HG03064 (cell line): ENCODE measurements around the gene BCKDHA.
A peak's percentile ranks its signal among the peaks of the same experiment; 100 is the strongest.
"Not testable (repeated sequence)": the region's sequence is repeated elsewhere in the genome, so short reads cannot be mapped to it uniquely, and the experiment has no call there.

Source experiments
- ATAC-seq: cut with Tn5 transposase; IDR thresholded peaks from one replicate; pipeline ENCODE4 v1.9.1; 2021; ENCODE audit warnings: low read depth; ENCODE audit not compliant: unreplicated experiment

The BCKDHA gene

DNA sequence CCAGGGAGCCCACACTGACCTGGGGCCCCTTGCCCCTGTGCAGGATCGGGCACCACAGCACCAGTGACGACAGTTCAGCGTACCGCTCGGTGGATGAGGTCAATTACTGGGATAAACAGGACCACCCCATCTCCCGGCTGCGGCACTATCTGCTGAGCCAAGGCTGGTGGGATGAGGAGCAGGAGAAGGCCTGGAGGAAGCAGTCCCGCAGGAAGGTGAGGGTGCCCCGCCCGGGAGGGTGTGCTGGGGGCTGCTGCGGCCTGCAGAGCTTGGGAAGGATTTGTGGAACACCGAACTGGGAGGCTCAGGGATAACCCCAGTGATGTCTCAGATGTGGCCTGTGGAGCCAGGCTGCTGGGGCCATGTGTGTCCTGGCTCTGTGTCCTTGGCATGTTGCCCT is 25.3 kb downstream of the BCKDHA start:
- ATAC-seq = no peak

GRCh38 chr19:41424335-41425173 is 26.9 kb downstream of the BCKDHA start:
- no peak for ATAC-seq

GRCh38 chr19:41425174-41426115 is 27.8 kb downstream of the BCKDHA start:
- ATAC-seq = no peak

DNA sequence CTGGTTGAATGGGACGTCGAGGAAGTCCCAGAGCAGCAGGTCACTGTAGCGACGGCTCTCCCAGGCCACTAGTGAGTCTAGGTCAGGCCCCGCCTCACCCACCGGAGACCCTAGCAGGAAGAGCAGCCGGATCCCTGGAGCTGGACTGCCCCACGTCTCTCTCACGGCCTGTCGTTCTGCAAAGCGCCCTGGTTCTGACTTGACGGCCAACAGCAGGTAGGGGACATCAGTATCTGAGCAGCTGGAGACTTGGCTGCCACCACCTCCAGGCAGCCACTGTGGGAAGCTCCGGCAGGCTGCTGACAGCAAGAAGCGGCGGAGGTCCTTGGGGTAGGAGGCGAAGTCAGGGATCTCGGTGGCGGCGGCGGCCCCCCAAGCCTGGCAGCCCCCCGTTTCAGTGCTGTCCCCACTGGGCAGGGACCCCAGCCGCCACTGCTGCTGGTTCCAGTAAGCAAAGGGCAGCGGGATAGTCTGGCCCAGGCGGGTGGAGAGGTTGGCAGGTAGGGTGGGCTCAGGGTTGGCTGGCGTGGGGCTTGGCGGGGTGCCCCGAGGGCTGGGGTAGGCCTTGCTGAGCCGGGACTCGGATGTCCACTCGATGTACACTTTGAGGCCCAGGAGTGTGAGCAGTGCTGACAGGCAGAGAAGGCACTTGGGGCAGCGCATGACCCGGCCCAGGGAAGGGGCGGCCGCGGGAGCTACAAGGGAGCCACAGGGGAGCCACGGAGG is 28.7 kb downstream of the BCKDHA start:
- ATAC-seq = no peak

DNA sequence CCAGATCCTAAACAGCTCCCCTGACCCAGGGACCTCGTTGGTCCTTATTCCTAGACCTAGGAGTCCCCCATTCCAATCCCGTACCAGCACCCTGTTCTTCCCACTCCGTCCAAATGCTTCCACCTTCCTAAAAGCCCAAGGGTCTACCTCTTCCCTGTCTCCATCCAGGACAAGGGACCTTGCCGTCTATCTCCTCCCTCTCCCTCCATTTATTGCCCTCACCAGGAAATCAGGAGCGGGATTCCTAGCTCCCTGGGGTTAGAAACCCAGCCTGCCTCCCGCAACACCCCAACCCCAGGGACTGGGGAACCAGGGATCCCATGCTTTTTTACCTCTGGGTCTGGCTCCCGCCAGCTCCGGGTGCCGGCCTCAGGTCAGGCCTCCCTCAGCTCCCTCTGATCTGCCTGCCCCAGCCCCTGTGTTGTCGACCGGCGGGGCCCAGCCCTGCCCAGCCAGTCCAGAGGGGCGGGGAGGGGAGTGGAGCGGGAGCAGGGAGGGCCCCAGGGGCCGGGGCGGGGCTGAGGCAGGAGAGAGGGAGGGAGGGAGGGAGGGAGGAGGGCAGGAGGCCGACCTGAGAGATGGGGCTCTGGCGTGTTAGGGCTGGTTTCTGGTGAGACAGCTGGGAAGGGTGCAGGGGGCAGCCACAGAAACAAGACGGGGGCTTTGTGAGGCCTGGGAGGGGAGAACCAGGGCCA is 29.5 kb downstream of the BCKDHA start, which contains the start of gene B3GNT8:
TSS of gene B3GNT8 (minus strand) at position 423 of the 695 bp plus-strand sequence. CDS start 596 bp downstream, outside the sequence.
- no peak for ATAC-seq

- ATAC-seq = no peak
Observed at GRCh38 chr19:41427647-41428480, 30.2 kb downstream of the BCKDHA start.

DNA sequence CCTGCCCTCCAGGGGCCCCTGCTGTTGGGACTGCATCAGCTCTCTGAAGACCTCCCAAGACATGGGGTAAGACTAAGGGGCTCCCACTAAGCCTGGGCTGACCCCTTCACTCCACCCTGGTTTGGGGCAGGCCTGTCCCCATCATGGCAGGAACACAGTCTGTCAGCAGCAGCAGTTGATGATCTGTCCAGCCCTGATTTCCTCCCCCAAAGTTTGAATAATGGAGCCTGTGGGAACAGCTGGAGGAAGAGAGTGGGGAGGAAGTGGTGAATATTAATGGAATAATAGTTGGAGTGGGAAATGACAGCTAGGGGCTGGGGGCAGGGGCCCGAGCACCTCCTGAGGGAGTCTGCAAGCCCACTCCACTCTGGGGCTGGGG is 30.9 kb downstream of the BCKDHA start:
- no peak for ATAC-seq

GRCh38 chr19:41430922-41431321 is 33.3 kb downstream of the BCKDHA start:
- no peak for ATAC-seq

DNA sequence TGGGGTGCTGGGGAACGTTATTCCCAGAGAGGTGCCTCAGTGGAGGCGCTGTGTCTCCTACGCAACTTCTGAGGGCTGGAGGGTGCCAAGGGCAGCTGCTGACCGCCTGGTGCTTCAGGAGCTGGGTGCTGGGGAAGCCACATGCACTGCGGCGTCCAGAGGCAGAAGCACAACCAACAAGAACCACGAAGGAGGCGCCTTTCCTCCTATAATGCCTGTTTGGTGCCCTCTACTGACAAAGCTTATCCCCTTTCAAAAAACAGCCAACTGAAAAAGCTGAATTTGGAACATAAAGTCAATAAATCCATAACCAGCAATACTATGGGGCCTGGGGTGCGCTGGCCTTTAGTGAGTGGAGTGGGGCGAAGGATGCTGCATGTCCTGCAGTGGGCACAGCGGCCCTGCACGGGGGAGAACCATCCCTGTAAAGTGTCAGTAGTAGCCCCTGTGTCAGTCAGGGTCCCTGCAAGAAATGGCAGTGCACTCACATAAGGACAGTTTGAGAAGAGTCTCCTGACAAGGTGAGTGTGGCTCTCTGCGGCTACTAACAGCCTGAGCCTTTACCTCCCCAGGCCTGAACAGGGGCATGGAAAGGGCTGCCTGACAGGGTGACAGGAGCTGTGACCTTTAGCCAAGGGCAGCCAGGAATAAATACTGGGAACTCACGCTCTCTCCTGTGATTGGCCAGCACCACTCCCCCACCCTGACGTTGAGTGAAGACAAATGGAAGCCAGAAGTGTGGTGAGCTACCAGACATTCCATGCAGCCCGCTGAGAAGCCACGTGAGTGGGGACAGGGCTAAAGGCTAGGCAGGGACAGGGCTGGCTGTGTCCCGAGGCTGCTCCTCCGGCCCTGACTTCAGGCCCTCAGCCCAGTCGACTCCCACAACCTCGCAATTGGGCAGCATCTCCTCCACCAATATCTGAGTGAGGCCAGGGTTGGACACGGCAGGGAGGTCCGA is 34.1 kb downstream of the BCKDHA start:
- no peak for ATAC-seq

DNA sequence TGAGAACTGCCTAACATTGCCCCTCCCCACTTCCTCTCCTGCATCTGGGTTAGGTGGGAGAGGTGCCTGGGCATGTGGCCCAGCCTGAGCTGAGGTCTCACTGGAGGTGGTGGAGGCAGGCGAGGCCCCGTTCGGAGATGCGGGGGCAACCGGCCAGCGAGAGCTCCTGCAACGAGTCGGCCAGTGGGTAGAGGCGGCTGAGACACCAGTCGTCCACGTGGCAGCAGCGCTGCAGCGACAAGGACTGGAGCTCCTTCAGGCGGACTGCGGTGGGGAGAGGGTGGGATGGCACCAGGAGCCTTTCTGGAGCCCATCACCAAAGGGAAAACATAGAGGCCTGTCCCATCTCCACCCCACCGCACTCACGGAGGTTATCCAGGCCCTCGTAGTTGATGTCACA is 35.6 kb downstream of the BCKDHA start:
- no peak for ATAC-seq

DNA sequence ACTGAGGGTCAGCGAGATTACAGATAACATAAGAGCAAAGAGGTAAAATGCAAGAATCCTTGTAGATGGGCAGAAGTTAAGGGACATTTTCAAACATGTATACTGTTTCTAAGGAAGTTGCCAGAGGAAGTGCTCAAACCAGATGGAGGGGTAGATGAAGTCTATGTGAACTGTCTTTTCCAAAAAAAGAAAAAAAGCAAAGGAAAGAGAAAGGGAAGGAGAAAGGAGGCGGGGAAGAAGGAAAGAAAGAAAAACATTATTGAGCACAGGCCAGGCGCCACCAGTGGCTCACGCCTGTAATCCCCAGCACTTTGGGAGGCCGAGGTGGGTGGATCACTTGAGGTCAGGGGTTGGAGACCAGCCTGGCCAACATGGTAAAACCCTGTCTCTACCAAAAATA is 36.8 kb downstream of the BCKDHA start:
- no peak for ATAC-seq

- not testable (repeated sequence) for ATAC-seq
Observed at GRCh38 chr19:41435376-41435775, 37.8 kb downstream of the BCKDHA start.

- no peak for ATAC-seq
Observed at GRCh38 chr19:41435936-41436673, 38.5 kb downstream of the BCKDHA start.

DNA sequence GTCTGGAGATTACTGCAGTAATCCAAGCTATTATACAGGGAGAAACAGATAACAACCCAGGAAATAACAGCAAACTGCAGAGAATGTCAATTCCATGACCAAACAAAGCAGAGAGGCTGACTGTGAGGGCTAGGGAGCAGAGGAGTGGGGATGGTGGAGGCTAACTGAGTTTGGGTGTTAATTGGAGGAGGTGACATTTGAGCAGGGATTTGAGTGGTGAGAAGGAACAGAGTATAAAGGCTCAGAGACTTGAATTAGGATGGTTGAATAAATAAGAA is 39.0 kb downstream of the BCKDHA start:
- no peak for ATAC-seq

DNA sequence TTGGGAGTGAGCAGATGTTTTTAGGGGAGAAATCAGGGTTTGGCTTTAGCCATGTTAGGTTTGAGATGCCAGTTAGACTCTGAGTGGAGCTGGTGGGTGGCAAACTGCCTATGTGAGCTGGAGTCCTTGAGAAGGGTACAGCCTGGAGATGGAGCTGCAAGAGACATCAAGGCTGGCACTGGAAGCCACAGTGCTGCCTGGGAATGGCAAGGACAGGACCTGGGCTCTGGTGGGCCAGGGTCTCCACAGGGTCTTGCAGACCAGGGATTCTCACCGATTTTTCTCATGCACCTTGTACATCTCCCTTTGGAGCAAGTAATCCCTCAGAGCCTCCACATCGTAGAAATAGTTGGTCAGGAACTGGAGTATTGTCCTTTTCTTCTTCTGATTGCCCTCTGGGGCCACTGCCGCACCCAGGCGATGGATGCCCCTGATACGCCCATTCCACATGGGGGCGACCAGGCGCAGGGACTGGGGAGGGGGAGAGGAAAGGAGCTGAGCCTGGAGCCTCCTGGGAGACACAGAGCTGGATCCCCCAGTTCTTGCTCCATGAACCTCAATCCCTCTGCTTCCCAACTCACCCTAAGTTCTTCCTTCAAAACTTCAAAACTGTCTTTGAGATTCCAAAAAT is 40.4 kb downstream of the BCKDHA start:
- ATAC-seq = no peak

DNA sequence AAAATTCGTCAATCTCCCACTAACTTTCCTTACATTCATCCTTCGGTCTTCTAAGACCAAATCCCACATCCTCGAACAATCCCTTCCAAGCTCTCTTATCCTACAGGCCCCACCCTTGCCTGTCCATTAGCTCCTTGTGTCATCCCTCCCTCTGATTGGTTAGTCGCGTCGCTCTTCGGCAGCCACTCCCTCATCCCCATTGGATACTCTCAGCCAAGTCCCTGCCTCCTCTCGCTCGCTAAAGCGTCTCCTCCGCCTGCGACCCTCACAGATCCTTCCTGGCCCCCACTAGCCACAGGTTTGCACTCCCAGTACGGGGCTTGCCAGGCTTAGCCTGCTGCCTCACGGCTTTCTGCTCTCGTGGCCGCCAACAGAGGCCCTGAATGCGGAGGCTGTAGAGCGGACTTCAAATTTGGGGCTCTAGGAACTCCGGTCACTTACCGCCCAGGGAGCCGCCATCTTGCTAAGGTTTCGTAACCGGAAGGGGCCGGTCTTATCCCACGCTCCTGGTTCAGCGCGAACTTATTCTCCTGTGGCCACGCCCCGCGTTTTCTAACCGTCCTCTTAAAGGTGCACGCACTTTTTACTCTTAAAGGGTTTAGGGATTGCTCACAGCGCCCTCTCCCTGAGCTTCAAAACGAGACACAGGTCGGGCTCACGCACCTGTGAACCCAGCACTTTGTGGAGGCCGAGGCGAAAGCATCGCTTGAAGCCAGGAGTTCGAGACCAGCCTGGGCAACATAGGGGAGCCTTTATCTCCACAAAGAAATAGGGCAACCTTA is 42.0 kb downstream of the BCKDHA start, which contains the start of gene DMAC2:
TSS of gene DMAC2 (minus strand) at position 472 of the 782 bp plus-strand sequence. CDS start at position 459, 13 bp downstream.
- ATAC-seq = peak; percentile 83
